ENCODE data around the gene MAN2A2. TPM values are rescaled to one million over a fixed set of nuclear protein-coding genes. Genes with fewer than 3 reads are reported as not detected.

The MAN2A2 gene
- 13.2 and 27.1 TPM in 2 replicates for total RNA-seq

GRCh38 chr15:90902840-90903732, at the start of gene MAN2A2:
Gene MAN2A2, plus strand, starts transcription at chr15:90903302. Its CDS starts 906 bp downstream, at chr15:90904208.

GRCh38 chr15:90868261-90868689, 34.8 kb upstream of the MAN2A2 start, which contains the start of gene FURIN:
Gene FURIN, plus strand, starts transcription at chr15:90868588. Its CDS starts 7,153 bp downstream, at chr15:90875741.

GRCh38 chr15:90883976-90884718, 19.0 kb upstream of the MAN2A2 start, which contains the start of gene FES:
Gene FES, plus strand, starts transcription at chr15:90884504. Its CDS starts 542 bp downstream, at chr15:90885046.

GRCh38 chr15:90931828-90932659, 28.9 kb downstream of the MAN2A2 start, which contains the start of gene HDDC3:
Gene HDDC3, minus strand, starts transcription at chr15:90932549. Its CDS starts 9 bp downstream, at chr15:90932540.

GRCh38 chr15:90934949-90935751, 32.0 kb downstream of the MAN2A2 start, which contains the start of gene UNC45A:
Gene UNC45A, plus strand, starts transcription at chr15:90935285. Its CDS starts 40 bp downstream, at chr15:90935325.

GRCh38 chr15:90954712-90955623, 51.9 kb downstream of the MAN2A2 start, which contains the start of gene RCCD1:
Gene RCCD1, plus strand, starts transcription at chr15:90954884. Its CDS starts 1,851 bp downstream, at chr15:90956735.

Other genes with a start within 250 kb of the MAN2A2 start
- 0.33 and 6.4 TPM in 2 replicates for gene BLM, start 186.0 kb upstream of the MAN2A2 start, total RNA-seq
- gene FURIN, start 34.7 kb upstream of the MAN2A2 start, total RNA-seq, result 36.7 and 45.2 TPM in 2 replicates
- 38.7 and 63.0 TPM in 2 replicates for gene FES, start 18.8 kb upstream of the MAN2A2 start, total RNA-seq
- gene HDDC3, start 29.2 kb downstream of the MAN2A2 start, total RNA-seq, result 18.9 and 25.2 TPM in 2 replicates
- gene UNC45A, start 32.0 kb downstream of the MAN2A2 start, total RNA-seq, result 110 and 131 TPM in 2 replicates
- gene RCCD1, start 51.6 kb downstream of the MAN2A2 start, total RNA-seq, result 15.0 and 17.7 TPM in 2 replicates
- 15.7 and 229 TPM in 2 replicates for gene PRC1, start 91.2 kb downstream of the MAN2A2 start, total RNA-seq
- gene VPS33B, start 119.3 kb downstream of the MAN2A2 start, total RNA-seq, result 15.0 and 16.5 TPM in 2 replicates
- gene SV2B, start 197.0 kb downstream of the MAN2A2 start, total RNA-seq, result not detected in 2 replicates